Measurements from ENCODE around the gene PM20D1. TPM values are rescaled to one million over a fixed set of nuclear protein-coding genes. Genes with fewer than 3 reads are reported as not detected.
"Not testable (repeated sequence)": the region's sequence is repeated elsewhere in the genome, so short reads cannot be mapped to it uniquely, and the experiment has no call there.

The PM20D1 gene
- total RNA-seq, 2 experiments from 2014 or later: 0.16 to 0.55 TPM

GRCh38 chr1:205837382-205837970, 12.5 kb downstream of the PM20D1 start:
- Mint-ChIP-seq H3K36me3 (ENCODE audit: low read depth) (no peaks in the 10 kb centered on the region), H3K27me3 (ENCODE audit: low read depth) (no peaks in the 10 kb centered on the region), H3K9me3 (ENCODE audit: insufficient read depth) (no peaks in the 10 kb centered on the region), H3K4me1 (ENCODE audit: low read depth) (peaks cover 5% of the 10 kb centered on the region), H3K27ac (no peak overlapping the region), H3K4me3 (no peak overlapping the region)
- POLR2A ChIA-PET: no interaction called here
- no peak for DNase-seq
- no peak for ATAC-seq
- CTCF ChIA-PET: interaction anchor here (0.6 to 1.3 kb wide), 3 partner anchors 45 to 269 kb away, joined by 3 read pairs; no protein-coding TSS in a partner anchor

- ChIA-PET CTCF (no interaction called here), POLR2A (no interaction called here)
- no peaks in the 10 kb centered on the region for H3K4me1 Mint-ChIP-seq (ENCODE audit: low read depth)
- DNase-seq (no peak), ATAC-seq (no peak)
- no peak overlapping the region for H3K4me3 Mint-ChIP-seq
- no peak overlapping the region for H3K27ac Mint-ChIP-seq
- H3K27me3 Mint-ChIP-seq (ENCODE audit: low read depth): no peaks in the 10 kb centered on the region
- no peaks in the 10 kb centered on the region for H3K36me3 Mint-ChIP-seq (ENCODE audit: low read depth)
- no peaks in the 10 kb centered on the region for H3K9me3 Mint-ChIP-seq (ENCODE audit: insufficient read depth)
These were observed 15.2 kb downstream of the PM20D1 start for GRCh38 chr1:205834751-205835150.

- POLR2A ChIA-PET: no interaction called here
- H3K9me3 Mint-ChIP-seq (ENCODE audit: insufficient read depth): no peaks in the 10 kb centered on the region
These were observed 17.6 kb downstream of the PM20D1 start for GRCh38 chr1:205832326-205832751.

GRCh38 chr1:205827623-205828022, 22.3 kb downstream of the PM20D1 start:
- H3K9me3 Mint-ChIP-seq (ENCODE audit: insufficient read depth): peaks cover 3% of the 10 kb centered on the region
- DNase-seq (no peak), ATAC-seq (no peak)
- peaks cover 4% of the 10 kb centered on the region for H3K36me3 Mint-ChIP-seq (ENCODE audit: low read depth)
- peaks cover 9% of the 10 kb centered on the region for H3K4me1 Mint-ChIP-seq (ENCODE audit: low read depth)
- H3K27me3 Mint-ChIP-seq (ENCODE audit: low read depth): peaks cover 4% of the 10 kb centered on the region
- ChIA-PET CTCF (interaction anchor here (1.4 kb wide), 1 partner anchor 150 kb away, joined by 4 read pairs; no protein-coding TSS in a partner anchor), POLR2A (no interaction called here)
- no peak overlapping the region for H3K4me3 Mint-ChIP-seq
- no peak overlapping the region for H3K27ac Mint-ChIP-seq

More at GRCh38 chr1:205832326-205832751, 17.6 kb downstream of the PM20D1 start:
- CTCF ChIA-PET: interaction anchor here (1.1 to 1.5 kb wide), 3 partner anchors 8 to 145 kb away, joined by 4 to 6 read pairs (median 4); no protein-coding TSS in a partner anchor
- H3K4me3 Mint-ChIP-seq: no peak overlapping the region
- no peaks in the 10 kb centered on the region for H3K27me3 Mint-ChIP-seq (ENCODE audit: low read depth)
- no peak for ATAC-seq
- no peak for DNase-seq
- H3K36me3 Mint-ChIP-seq (ENCODE audit: low read depth): no peaks in the 10 kb centered on the region
- H3K4me1 Mint-ChIP-seq (ENCODE audit: low read depth): no peaks in the 10 kb centered on the region
- no peak overlapping the region for H3K27ac Mint-ChIP-seq

GRCh38 chr1:205826995-205827394, 22.9 kb downstream of the PM20D1 start:
- ATAC-seq: no peak
- H3K36me3 Mint-ChIP-seq (ENCODE audit: low read depth): peaks cover 4% of the 10 kb centered on the region
- CTCF ChIA-PET: interaction anchor here (1.4 to 1.9 kb wide), 3 partner anchors 35 to 168 kb away, joined by 4 to 5 read pairs (median 4); no protein-coding TSS in a partner anchor
- POLR2A ChIA-PET: interaction anchor here (1.2 kb wide), 1 partner anchor 14 kb away, joined by 3 read pairs; the partner anchor contains the start of gene SLC41A1
- H3K27ac Mint-ChIP-seq: no peak overlapping the region
- H3K27me3 Mint-ChIP-seq (ENCODE audit: low read depth): peaks cover 4% of the 10 kb centered on the region
- H3K4me3 Mint-ChIP-seq: no peak overlapping the region
- H3K9me3 Mint-ChIP-seq (ENCODE audit: insufficient read depth): peaks cover 3% of the 10 kb centered on the region
- peaks cover 9% of the 10 kb centered on the region for H3K4me1 Mint-ChIP-seq (ENCODE audit: low read depth)
- no peak for DNase-seq

- H3K36me3 Mint-ChIP-seq (ENCODE audit: low read depth): peaks cover 4% of the 10 kb centered on the region
- CTCF ChIA-PET: interaction anchor here (1.6 to 1.9 kb wide), 3 partner anchors 35 to 167 kb away, joined by 4 to 8 read pairs (median 5); no protein-coding TSS in a partner anchor
- peaks cover 3% of the 10 kb centered on the region for H3K9me3 Mint-ChIP-seq (ENCODE audit: insufficient read depth)
- peaks cover 9% of the 10 kb centered on the region for H3K4me1 Mint-ChIP-seq (ENCODE audit: low read depth)
- POLR2A ChIA-PET: interaction anchor here (1.2 kb wide), 1 partner anchor 13 kb away, joined by 3 read pairs; the partner anchor contains the start of gene SLC41A1
- peaks cover 4% of the 10 kb centered on the region for H3K27me3 Mint-ChIP-seq (ENCODE audit: low read depth)
- no peak for ATAC-seq
- H3K27ac Mint-ChIP-seq: no peak overlapping the region
- H3K4me3 Mint-ChIP-seq: no peak overlapping the region
- DNase-seq: no peak
These were observed 23.7 kb downstream of the PM20D1 start for GRCh38 chr1:205826016-205826806.

- Mint-ChIP-seq H3K4me3 (no peak overlapping the region), H3K4me1 (ENCODE audit: low read depth) (peaks cover 9% of the 10 kb centered on the region), H3K27ac (no peak overlapping the region), H3K9me3 (ENCODE audit: insufficient read depth) (peaks cover 3% of the 10 kb centered on the region), H3K27me3 (ENCODE audit: low read depth) (peaks cover 12% of the 10 kb centered on the region), H3K36me3 (ENCODE audit: low read depth) (peaks cover 4% of the 10 kb centered on the region)
- no peak for ATAC-seq
- ChIA-PET CTCF (interaction anchor here (1.1 to 1.2 kb wide), 3 partner anchors 9 to 153 kb away, joined by 3 to 5 read pairs (median 4); no protein-coding TSS in a partner anchor), POLR2A (no interaction called here)
- no peak for DNase-seq
These were observed 25.8 kb downstream of the PM20D1 start for GRCh38 chr1:205824180-205824579.

- H3K4me3 Mint-ChIP-seq; H3K36me3 Mint-ChIP-seq (ENCODE audit: low read depth); POLR2A ChIA-PET; H3K9me3 Mint-ChIP-seq (ENCODE audit: insufficient read depth); H3K27ac Mint-ChIP-seq; H3K4me1 Mint-ChIP-seq (ENCODE audit: low read depth); ATAC-seq; DNase-seq: not testable (repeated sequence)
- H3K27me3 Mint-ChIP-seq (ENCODE audit: low read depth): peaks cover 14% of the 10 kb centered on the region
- CTCF ChIA-PET: interaction anchor here (1.2 kb wide), 1 partner anchor 154 kb away, joined by 3 read pairs; no protein-coding TSS in a partner anchor
These were observed 26.7 kb downstream of the PM20D1 start for GRCh38 chr1:205823260-205823659.

- Mint-ChIP-seq H3K9me3 (ENCODE audit: insufficient read depth) (peaks cover 3% of the 10 kb centered on the region), H3K36me3 (ENCODE audit: low read depth) (peaks cover 4% of the 10 kb centered on the region), H3K27ac (no peak overlapping the region), H3K4me1 (ENCODE audit: low read depth) (peaks cover 9% of the 10 kb centered on the region), H3K4me3 (no peak overlapping the region), H3K27me3 (ENCODE audit: low read depth) (peaks cover 14% of the 10 kb centered on the region)
- ChIA-PET POLR2A (no interaction called here), CTCF (no interaction called here)
- ATAC-seq (no peak), DNase-seq (no peak)
These were observed 27.5 kb downstream of the PM20D1 start for GRCh38 chr1:205822397-205822796.

- no peak for DNase-seq
These were observed 31.9 kb downstream of the PM20D1 start for GRCh38 chr1:205817988-205818387.

GRCh38 chr1:205817364-205817763, 32.6 kb downstream of the PM20D1 start:
- ATAC-seq: no peak
- CTCF ChIA-PET: interaction anchor here (0.8 to 1.3 kb wide), 3 partner anchors 25 to 160 kb away, joined by 3 read pairs; no protein-coding TSS in a partner anchor
- POLR2A ChIA-PET: interaction anchor here (1.0 kb wide), 1 partner anchor 12 kb away, joined by 3 read pairs; no protein-coding TSS in a partner anchor
- Mint-ChIP-seq H3K27me3 (ENCODE audit: low read depth) (peaks cover 17% of the 10 kb centered on the region), H3K4me1 (ENCODE audit: low read depth) (peaks cover 9% of the 10 kb centered on the region), H3K4me3 (no peak overlapping the region), H3K36me3 (ENCODE audit: low read depth) (no peaks in the 10 kb centered on the region), H3K27ac (no peak overlapping the region), H3K9me3 (ENCODE audit: insufficient read depth) (no peaks in the 10 kb centered on the region)
- no peak for DNase-seq

More at GRCh38 chr1:205817988-205818387, 31.9 kb downstream of the PM20D1 start:
- ChIA-PET CTCF (no interaction called here), POLR2A (no interaction called here)
- peaks cover 8% of the 10 kb centered on the region for H3K4me1 Mint-ChIP-seq (ENCODE audit: low read depth)
- H3K4me3 Mint-ChIP-seq: no peak overlapping the region
- ATAC-seq: no peak
- H3K9me3 Mint-ChIP-seq (ENCODE audit: insufficient read depth): no peaks in the 10 kb centered on the region
- H3K36me3 Mint-ChIP-seq (ENCODE audit: low read depth): no peaks in the 10 kb centered on the region
- no peak overlapping the region for H3K27ac Mint-ChIP-seq
- H3K27me3 Mint-ChIP-seq (ENCODE audit: low read depth): peaks cover 17% of the 10 kb centered on the region

- H3K27ac Mint-ChIP-seq: peak overlapping the region; percentile 51
- ChIA-PET POLR2A (interaction anchor here (1.5 kb wide), 1 partner anchor 13 kb away, joined by 3 read pairs; no protein-coding TSS in a partner anchor), CTCF (interaction anchor here (1.1 to 3.4 kb wide), 4 partner anchors 9 to 222 kb away, joined by 3 to 8 read pairs (median 4); no protein-coding TSS in a partner anchor)
- H3K36me3 Mint-ChIP-seq (ENCODE audit: low read depth): peaks cover 3% of the 10 kb centered on the region
- ATAC-seq (no peak), DNase-seq (no peak)
- peak overlapping the region; percentile 80 for H3K4me3 Mint-ChIP-seq
- H3K4me1 Mint-ChIP-seq (ENCODE audit: low read depth): peaks cover 29% of the 10 kb centered on the region
- H3K9me3 Mint-ChIP-seq (ENCODE audit: insufficient read depth): no peaks in the 10 kb centered on the region
- peaks cover 7% of the 10 kb centered on the region for H3K27me3 Mint-ChIP-seq (ENCODE audit: low read depth)
These were observed 36.2 kb downstream of the PM20D1 start for GRCh38 chr1:205813755-205814058.
